Measurements from ENCODE around the gene MPRIP. TPM values are rescaled to one million over a fixed set of nuclear protein-coding genes. Genes with fewer than 3 reads are reported as not detected.
A peak's percentile ranks its signal among the peaks of the same experiment; 100 is the strongest.
"Not testable (repeated sequence)": the region's sequence is repeated elsewhere in the genome, so short reads cannot be mapped to it uniquely, and the experiment has no call there.

The MPRIP gene
- total RNA-seq, 1 donor from 2014 or later: 350 TPM

DNA sequence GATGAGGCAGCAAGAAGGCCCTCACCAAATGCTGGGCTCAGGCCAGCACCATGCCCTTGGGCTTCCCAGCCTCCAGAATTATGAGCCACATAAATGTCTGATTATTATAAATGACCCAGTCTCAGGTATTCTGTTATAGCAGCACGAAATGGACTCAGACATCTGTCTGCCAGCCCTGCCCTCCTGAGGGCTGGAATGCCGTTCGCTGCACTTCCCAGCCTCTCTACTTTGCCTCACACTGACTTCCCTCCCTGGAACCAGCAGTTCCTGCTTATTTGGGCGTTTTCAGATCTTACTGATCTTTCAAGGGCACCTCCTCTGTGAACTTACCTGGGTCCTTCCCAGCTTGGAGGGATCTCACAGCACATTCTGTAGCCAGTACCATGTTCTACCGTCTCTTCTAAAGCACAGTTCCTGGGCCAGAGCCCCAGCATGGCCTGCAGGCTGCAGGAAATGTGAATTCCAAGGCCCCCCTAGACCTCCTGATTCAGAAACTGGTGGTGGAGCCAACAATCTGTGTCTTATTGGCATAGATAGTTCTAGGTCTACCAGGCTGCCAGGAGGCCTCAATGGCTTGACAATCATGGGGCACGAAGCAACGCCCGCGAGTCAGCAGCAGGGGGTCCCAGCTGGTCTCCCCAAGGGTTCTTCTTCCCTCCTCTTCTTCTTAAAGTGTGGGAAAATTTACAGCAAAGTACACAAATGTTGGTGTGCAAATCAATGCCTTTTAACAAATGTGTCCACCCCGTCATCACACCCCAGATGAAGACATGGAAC lies 33.4 kb upstream of the MPRIP start:
- H3K27me3 ChIP-seq (ENCODE audit: low read depth); H3K27ac ChIP-seq (replicated peaks); H3K4me3 ChIP-seq; H3K36me3 ChIP-seq; H3K9me3 ChIP-seq (replicated peaks); H3K4me1 ChIP-seq; intact Hi-C loops (cut with micrococcal nuclease): not testable (repeated sequence)
- DNase-seq: peak; percentile 1

DNA sequence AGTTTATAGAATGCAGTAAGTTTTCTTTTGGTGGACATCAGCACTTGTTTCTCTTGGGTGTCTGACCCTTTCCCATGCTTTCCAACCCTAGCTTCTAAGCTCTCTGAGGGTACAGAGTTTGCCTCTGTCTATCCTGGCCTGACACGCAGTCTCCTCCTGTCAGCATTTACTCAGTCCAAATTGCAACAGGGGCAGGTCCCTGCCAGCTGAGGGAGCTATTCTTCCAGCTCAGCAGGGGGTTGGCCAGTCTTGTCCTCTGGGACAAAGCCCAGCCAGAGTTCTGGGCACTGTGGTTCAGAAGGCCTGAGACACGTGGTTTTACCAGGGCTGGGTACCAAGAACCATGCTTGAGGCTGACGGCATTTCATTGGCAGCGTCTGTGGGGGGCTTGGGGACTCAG lies 32.3 kb upstream of the MPRIP start:
- H3K4me1 ChIP-seq; DNase-seq; H3K4me3 ChIP-seq; H3K9me3 ChIP-seq (replicated peaks); intact Hi-C loops (cut with micrococcal nuclease); H3K27me3 ChIP-seq (ENCODE audit: low read depth); H3K36me3 ChIP-seq; H3K27ac ChIP-seq (replicated peaks): not testable (repeated sequence)

DNA sequence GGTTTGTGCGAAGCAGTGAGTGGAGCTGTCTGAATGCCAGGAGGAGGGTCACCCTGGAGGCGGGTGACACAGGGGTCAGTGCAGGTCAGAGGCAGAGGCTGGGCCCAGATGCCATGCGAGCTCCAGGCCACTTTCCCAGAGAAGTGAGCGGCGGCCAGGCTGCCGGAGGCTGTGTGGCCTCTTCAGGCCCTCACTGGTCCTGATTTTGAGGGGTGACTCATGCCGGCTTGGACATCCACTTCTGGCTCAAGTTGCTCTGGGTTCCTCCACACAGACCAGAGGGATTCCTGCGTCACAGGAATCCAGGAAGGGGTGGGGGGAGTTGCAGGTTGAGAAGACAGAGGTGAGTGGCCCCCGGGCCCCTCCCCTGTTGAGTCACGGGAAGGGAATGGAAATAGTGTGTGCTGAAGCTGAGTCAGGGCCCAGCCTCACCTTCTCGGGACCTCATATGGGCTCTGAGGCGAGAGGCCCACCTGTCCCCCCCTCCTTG lies 31.7 kb upstream of the MPRIP start:
- peak; percentile 14 for DNase-seq
- intact Hi-C loops (cut with micrococcal nuclease); H3K4me3 ChIP-seq; H3K27ac ChIP-seq (replicated peaks); H3K9me3 ChIP-seq (replicated peaks); H3K36me3 ChIP-seq; H3K27me3 ChIP-seq (ENCODE audit: low read depth); H3K4me1 ChIP-seq: not testable (repeated sequence)

DNA sequence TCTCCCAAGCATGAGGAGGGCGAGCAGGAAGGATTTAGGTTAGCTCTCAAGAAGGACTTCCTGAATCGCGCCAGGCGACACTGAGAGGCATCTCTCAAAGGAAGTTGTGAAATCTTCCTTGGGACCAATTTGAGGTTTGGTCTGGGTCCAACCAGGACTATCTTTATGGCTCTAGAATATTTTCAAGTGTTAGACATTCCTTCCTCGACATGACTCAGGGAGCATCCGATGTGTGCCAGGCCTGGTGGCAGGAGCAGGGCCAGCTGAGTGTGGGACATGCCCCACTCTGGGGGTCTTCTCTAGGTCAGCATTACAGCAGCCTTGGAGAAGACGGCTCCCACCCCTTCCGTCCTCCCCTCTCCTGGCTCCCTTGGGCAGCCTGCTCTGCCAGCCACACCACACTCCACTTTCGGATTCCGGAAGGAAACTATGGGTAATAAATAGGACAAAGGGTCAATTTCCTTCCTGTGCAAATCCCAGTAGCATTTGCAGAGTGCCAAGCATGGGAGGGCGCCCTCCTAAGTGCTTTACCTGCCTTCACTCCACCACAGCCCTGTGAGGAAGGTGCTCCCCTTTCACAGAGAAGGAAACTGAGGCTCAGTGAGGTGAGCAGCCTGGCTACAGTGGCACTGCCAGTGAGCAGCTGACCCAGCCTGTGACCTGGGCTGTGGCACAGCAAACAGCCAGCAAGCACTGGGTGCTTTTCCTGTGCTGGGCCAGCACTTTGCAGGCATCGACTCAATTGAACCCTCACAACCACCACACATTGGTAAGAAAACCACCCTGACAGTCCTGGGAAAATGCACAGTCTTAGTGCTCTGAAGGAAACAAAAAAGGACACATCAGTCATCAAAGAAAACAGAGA lies 31.0 kb upstream of the MPRIP start:
- H3K36me3 ChIP-seq; H3K27me3 ChIP-seq (ENCODE audit: low read depth); H3K9me3 ChIP-seq (replicated peaks); H3K4me3 ChIP-seq; H3K27ac ChIP-seq (replicated peaks); intact Hi-C loops (cut with micrococcal nuclease); H3K4me1 ChIP-seq: not testable (repeated sequence)
- peak; percentile 12 for DNase-seq

DNA sequence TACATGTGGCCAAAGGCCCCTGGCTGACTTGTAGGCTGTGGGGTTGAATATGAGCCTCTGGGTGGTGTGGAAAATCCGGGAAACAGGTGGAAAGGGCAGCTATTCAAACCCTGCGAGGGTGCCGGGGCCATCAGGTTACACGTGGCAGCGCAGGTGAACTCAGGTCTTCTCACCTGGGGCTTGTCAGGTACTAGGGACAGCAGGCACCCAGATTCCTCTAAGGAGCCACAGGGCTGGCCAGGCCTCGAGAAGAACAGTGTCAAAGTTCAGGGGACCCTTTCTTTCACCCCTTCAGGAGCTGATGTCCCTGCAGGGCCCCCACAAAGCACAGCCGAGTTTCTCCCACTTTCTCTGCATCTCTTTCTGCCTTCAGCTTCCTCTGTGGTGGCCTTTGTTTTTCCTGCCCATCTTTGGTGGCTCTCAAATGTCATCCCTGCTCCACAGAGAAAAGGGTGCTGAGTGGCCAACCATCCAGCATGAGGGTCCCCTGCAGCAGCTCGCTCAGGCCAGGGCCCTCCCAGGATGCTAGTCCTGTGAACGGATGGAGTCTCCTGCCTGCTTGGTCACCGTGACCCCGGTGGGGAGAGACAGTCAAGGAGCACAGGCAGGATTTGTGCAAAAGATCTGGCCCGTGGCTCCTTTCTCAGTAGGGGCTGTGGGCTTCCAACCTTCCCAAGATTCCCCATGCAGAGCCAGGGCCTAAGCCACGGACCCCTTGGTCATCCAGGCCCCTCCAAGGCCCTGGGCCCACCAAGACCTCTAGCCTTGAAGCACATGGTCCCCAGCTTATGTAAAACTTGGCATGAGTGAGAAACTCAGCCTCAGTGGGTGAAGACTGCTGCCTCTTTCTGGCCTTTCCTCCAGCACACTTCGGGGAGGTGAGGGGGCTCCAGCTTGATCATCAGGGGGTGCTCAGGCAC lies 28.2 kb upstream of the MPRIP start:
- H3K4me1 ChIP-seq; intact Hi-C loops (cut with micrococcal nuclease); H3K27ac ChIP-seq (replicated peaks); DNase-seq; H3K4me3 ChIP-seq; H3K27me3 ChIP-seq (ENCODE audit: low read depth); H3K9me3 ChIP-seq (replicated peaks); H3K36me3 ChIP-seq: not testable (repeated sequence)

DNA sequence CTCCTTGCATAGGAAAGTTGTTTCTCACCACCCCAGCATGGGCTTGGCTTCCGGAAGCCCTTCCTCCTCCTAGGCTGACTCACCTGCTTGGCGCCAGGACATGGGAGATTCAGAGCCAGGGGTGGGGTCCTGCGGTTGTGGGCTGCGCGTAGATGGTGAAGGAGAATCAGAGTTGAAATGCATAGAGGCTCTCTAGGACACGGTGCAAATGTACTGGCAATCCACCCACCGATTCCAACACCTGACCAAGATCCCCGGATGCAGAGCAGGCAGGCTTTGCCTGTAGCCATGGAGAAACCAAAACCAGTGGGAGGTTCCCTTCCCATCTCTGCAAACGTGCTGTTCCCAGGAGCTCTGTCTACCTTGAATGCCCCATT lies 27.5 kb upstream of the MPRIP start:
- H3K27me3 ChIP-seq (ENCODE audit: low read depth); H3K9me3 ChIP-seq (replicated peaks); DNase-seq; H3K27ac ChIP-seq (replicated peaks); H3K4me1 ChIP-seq; intact Hi-C loops (cut with micrococcal nuclease); H3K4me3 ChIP-seq; H3K36me3 ChIP-seq: not testable (repeated sequence)

DNA sequence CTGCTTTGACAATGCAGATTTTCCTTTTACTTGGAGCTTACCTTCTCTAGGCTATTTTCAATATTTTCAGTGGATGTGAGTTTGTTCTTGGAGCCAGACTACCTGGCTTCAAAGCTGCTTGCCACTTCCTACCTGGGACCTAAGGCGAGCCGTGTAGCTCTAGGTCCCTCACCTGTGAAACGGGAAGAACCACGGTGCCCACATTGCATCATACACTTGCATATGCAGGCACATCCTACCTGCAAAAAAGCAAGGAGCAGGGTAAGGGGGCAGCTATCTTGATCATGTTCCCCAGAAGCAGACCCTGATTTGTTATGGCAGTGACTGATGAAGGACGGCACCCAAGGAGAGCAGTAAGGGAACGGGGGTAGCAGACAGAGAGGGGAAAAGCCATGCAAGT lies 27.0 kb upstream of the MPRIP start:
- intact Hi-C loops (cut with micrococcal nuclease): no loop called here
- no peaks in the 10 kb centered on the region for H3K36me3 ChIP-seq
- TF ChIP-seq, protein P1, sequence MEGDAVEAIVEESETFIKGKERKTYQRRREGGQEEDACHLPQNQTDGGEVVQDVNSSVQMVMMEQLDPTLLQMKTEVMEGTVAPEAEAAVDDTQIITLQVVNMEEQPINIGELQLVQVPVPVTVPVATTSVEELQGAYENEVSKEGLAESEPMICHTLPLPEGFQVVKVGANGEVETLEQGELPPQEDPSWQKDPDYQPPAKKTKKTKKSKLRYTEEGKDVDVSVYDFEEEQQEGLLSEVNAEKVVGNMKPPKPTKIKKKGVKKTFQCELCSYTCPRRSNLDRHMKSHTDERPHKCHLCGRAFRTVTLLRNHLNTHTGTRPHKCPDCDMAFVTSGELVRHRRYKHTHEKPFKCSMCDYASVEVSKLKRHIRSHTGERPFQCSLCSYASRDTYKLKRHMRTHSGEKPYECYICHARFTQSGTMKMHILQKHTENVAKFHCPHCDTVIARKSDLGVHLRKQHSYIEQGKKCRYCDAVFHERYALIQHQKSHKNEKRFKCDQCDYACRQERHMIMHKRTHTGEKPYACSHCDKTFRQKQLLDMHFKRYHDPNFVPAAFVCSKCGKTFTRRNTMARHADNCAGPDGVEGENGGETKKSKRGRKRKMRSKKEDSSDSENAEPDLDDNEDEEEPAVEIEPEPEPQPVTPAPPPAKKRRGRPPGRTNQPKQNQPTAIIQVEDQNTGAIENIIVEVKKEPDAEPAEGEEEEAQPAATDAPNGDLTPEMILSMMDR (IDR thresholded peaks at IDR 0.05; ENCODE audit: borderline replicate concordance): no peak
- no peak for DNase-seq
- no peak overlapping the region for H3K27ac ChIP-seq (replicated peaks)
- peaks cover 3% of the 10 kb centered on the region for H3K4me1 ChIP-seq
- no peak overlapping the region for H3K4me3 ChIP-seq
- H3K27me3 ChIP-seq (ENCODE audit: low read depth): no peaks in the 10 kb centered on the region
- no peaks in the 10 kb centered on the region for H3K9me3 ChIP-seq (replicated peaks)

DNA sequence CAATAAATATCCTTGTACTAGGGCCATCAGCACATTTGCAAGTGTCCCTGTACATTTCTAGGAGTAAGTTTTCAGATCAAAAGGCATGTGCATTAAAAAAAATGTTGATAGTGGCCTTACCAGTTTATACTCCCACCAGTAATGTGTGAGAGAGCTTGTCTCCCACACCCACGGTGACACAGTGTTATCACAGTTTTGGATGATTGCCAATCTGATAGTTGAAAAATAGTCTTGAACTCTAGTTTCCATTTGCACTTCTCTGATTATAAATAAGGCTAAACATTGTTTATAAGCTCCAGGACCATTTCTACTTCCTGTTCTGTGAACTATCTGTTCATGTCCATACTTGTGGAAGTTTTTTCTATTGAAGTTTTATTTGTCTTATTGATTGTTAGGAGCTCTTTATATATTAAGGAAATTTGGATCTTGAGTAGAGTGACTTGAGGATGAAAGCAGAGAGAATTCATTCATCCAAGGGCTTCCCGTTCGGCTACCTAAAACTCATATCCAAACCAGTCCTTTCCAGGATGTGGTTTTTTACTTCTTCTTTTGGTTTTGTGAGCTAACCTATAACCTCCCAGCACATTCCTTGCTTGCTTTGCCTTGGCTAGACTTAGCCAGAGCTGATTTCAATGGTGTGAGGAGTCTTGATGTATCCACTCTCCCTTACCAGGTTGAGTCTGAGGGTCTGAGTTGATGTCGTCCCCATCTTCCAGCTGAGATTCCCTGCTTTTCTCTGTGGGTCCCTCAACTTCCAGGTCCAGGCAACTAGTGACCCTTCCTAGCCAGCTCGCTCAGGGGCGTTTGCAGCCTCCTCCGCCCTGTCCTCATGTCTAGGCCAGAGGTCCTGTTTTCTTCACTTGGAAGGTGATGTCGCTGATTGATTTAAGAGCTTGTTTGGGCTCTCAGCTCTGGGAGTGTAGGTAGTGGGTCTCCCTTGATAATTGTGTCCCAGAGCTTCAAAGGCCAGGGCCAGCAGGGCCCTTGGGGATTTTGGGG lies 25.8 kb upstream of the MPRIP start:
- H3K9me3 ChIP-seq (replicated peaks); DNase-seq; H3K27ac ChIP-seq (replicated peaks); H3K4me1 ChIP-seq; H3K36me3 ChIP-seq; intact Hi-C loops (cut with micrococcal nuclease); H3K4me3 ChIP-seq; H3K27me3 ChIP-seq (ENCODE audit: low read depth): not testable (repeated sequence)
